A549 (cell line): Measurements from ENCODE around the gene CKS2. TPM values are rescaled to one million over a fixed set of nuclear protein-coding genes. Genes with fewer than 3 reads are reported as not detected.

Experiments
- ATAC-seq, 2 experiments: fragments of 200-7000 bp in 1 of 2; fragments of >200 bp in 1 of 2; cut with Nextera tagmentation in 1 of 2; cut with Tn5 transposase in 1 of 2; 3 replicates each; pipeline versions ENCODE4 v1.8.0 to v1.9.1; 2018 to 2020; ENCODE audit warnings: mild to moderate bottlenecking in 1 of 2, moderate library complexity in 1 of 2
- CTCF ChIA-PET: fragments of 300-600 bp; sonication (Branson Sonifier 250); formaldehyde crosslinking; extraction: SDS; loops from one replicate; lab custom pipeline; 2021; ENCODE audit warnings: antibody characterized with exemption, inconsistent platforms; lab: Yijun Ruan, JAX
- POLR2A ChIA-PET: fragments of 350-600 bp; formaldehyde crosslinking; extraction: SDS; loops from one replicate; lab custom pipeline; 2021; ENCODE audit warnings: antibody characterized with exemption, inconsistent platforms; lab: Yijun Ruan, JAX
- DNase-seq, 2 experiments: peaks; one replicate each; pipeline versions ENCODE4 v3.0.0 to v3.0.0-alpha.2; 2011 to 2016; ENCODE audit warnings: low read depth in 1 of 2, low spot score in 1 of 2
- FAIRE-seq: peaks from 2 replicates; lab custom pipeline; 2011; peaks lifted over from hg19 to GRCh38; lab: Jason Lieb, UNC
- H3K27ac ChIP-seq, 2 experiments: fragments of >200 bp; sonication (Bioruptor Twin); formaldehyde crosslinking; 3 replicates each; pipeline ENCODE4 v1.5.1; 2016 to 2017
- H3K4me1 ChIP-seq: fragments of >200 bp; sonication (Bioruptor Twin); formaldehyde crosslinking; 3 replicates; pipeline ENCODE4 v1.6.1; 2016
- H3K4me2 ChIP-seq: fragments of >200 bp; sonication (Bioruptor Twin); formaldehyde crosslinking; 3 replicates; pipeline ENCODE4 v1.6.1; 2016
- H3K4me3 ChIP-seq: fragments of >200 bp; sonication (Bioruptor Twin); formaldehyde crosslinking; 3 replicates; pipeline ENCODE4 v1.5.1; 2016
- H3K9me3 ChIP-seq: fragments of >200 bp; sonication (Bioruptor Twin); formaldehyde crosslinking; 3 replicates; pipeline ENCODE4 v1.6.1; 2016
- CBX2 ChIP-seq: fragments of 200-600 bp; sonication (generic); IDR thresholded peaks from 2 replicates; pipeline ENCODE4 v1.6.1; 2016; ENCODE audit warnings: low read depth, mild to moderate bottlenecking, borderline replicate concordance
- CEBPB ChIP-seq, 2 experiments: fragments of >200 bp in 1 of 2; sonication (Bioruptor Twin) in 1 of 2; formaldehyde crosslinking in 1 of 2; IDR thresholded peaks; 2 replicates each; pipeline ENCODE4 v1.6.1; 2012 to 2016
- CHD2 ChIP-seq: fragments of 150-350 bp; IDR thresholded peaks from 2 replicates; pipeline ENCODE4 v1.6.1; 2014; ENCODE audit warnings: low read length; ENCODE audit not compliant: partially characterized antibody
- CHD4 ChIP-seq: fragments of 200-600 bp; sonication (generic); IDR thresholded peaks from 2 replicates; pipeline ENCODE4 v1.6.1; 2016; ENCODE audit warnings: antibody characterized with exemption, mild to moderate bottlenecking, borderline replicate concordance
- EHMT2 ChIP-seq: fragments of 200-600 bp; sonication (generic); IDR thresholded peaks from 2 replicates; pipeline ENCODE4 v1.6.1; 2016; ENCODE audit warnings: antibody characterized with exemption, low read depth, mild to moderate bottlenecking, moderate library complexity
- ESRRA ChIP-seq: fragments of 150-350 bp; IDR thresholded peaks from 2 replicates; pipeline ENCODE4 v1.6.1; 2014; ENCODE audit warnings: mild to moderate bottlenecking, low read length, borderline replicate concordance
- FOSB ChIP-seq: fragments of 250-450 bp; sonication (Bioruptor Pico); IDR thresholded peaks from 2 replicates; pipeline ENCODE4 v1.5.0; 2020; ENCODE audit warnings: mild to moderate bottlenecking, moderate library complexity
- FOXS1 ChIP-seq: fragments of 250-450 bp; sonication (Bioruptor Pico); IDR thresholded peaks from 2 replicates; pipeline ENCODE4 v1.5.0; 2020; ENCODE audit warnings: mild to moderate bottlenecking, moderate library complexity
- HOXA7 ChIP-seq: fragments of 250-450 bp; sonication (Bioruptor Pico); IDR thresholded peaks from 2 replicates; pipeline ENCODE4 v1.5.0; 2020; ENCODE audit warnings: mild to moderate bottlenecking, moderate library complexity
- HOXB13 ChIP-seq: fragments of 250-450 bp; sonication (Bioruptor Pico); IDR thresholded peaks from 2 replicates; pipeline ENCODE4 v1.5.0; 2020; ENCODE audit warnings: low read depth, mild to moderate bottlenecking, moderate library complexity
- JUN ChIP-seq, 2 experiments: fragments of >200 bp; sonication (Bioruptor Twin); formaldehyde crosslinking; IDR thresholded peaks; 2 replicates in 1 of 2; 3 replicates in 1 of 2; pipeline ENCODE4 v1.6.1; 2016 to 2017
- MAFK ChIP-seq: fragments of 450-650 bp; IDR thresholded peaks from 2 replicates; pipeline ENCODE4 v1.6.1; 2014; ENCODE audit not compliant: partially characterized antibody
- PHF8 ChIP-seq: fragments of 200-600 bp; sonication (generic); IDR thresholded peaks from 2 replicates; pipeline ENCODE4 v1.6.1; 2016; ENCODE audit warnings: low read depth, mild to moderate bottlenecking, antibody characterized with exemption, moderate library complexity, borderline replicate concordance
- POLR2A ChIP-seq: IDR thresholded peaks from 2 replicates; pipeline ENCODE4 v1.6.1; 2012; ENCODE audit warnings: mild to moderate bottlenecking, low read length
- POLR2AphosphoS2 ChIP-seq: conservative IDR thresholded peaks from 2 replicates; pipeline ENCODE4 v1.6.1; 2012; ENCODE audit warnings: low read length, improper control_type of control experiment, inconsistent platforms
- RARB ChIP-seq: fragments of 250-450 bp; sonication (Bioruptor Pico); IDR thresholded peaks from 2 replicates; pipeline ENCODE4 v1.8.0; 2021; ENCODE audit warnings: mild to moderate bottlenecking, moderate library complexity
- TFCP2L1 ChIP-seq: fragments of 250-450 bp; sonication (Bioruptor Pico); IDR thresholded peaks from 2 replicates; pipeline ENCODE4 v1.5.0; 2021; ENCODE audit warnings: mild to moderate bottlenecking
- TP53 ChIP-seq: fragments of 250-450 bp; sonication (Bioruptor Pico); IDR thresholded peaks from 2 replicates; pipeline ENCODE4 v1.5.0; 2021; ENCODE audit warnings: mild to moderate bottlenecking, moderate library complexity
- ZSCAN20 ChIP-seq: fragments of 250-450 bp; sonication (Bioruptor Pico); IDR thresholded peaks from 2 replicates; pipeline ENCODE4 v1.8.0; 2022; ENCODE audit warnings: mild to moderate bottlenecking, moderate library complexity
- WGBS: methylation state at CpG from one replicate; pipeline ENCODE4 v1.1.6; 2017; ENCODE audit errors: missing lambda C conversion rate; 5-methylcytosine and 5-hydroxymethylcytosine counted together
- polyA plus RNA-seq, 4 experiments: library from polyadenylated mRNA; depleted of rRNA in 3 of 4; stranded (reverse); fragments of >200 nt; fragmentation: RNase III in 1 of 4; extraction: RNeasy Plus Mini Kit Qiagen cat#74134 plus additional on column Dnase treatment in 1 of 4; gene quantifications; 2 replicates in 3 of 4; 3 replicates in 1 of 4; pipeline ENCODE4 v1.2.3, GENCODE V29; 2011 to 2017
- TF ChIP-seq, protein P1 (sequence below): fragments of 150-350 bp; IDR thresholded peaks from 2 replicates; pipeline ENCODE4 v1.6.1; 2014; ENCODE audit warnings: low read depth, mild to moderate bottlenecking, low read length
- TF ChIP-seq, protein P2 (sequence below): IDR thresholded peaks from 2 replicates; pipeline ENCODE4 v1.6.1; 2012; ENCODE audit warnings: low read depth, borderline replicate concordance
- TF ChIP-seq, protein P3 (sequence below): fragments of >200 bp; sonication (Bioruptor Twin); formaldehyde crosslinking; IDR thresholded peaks from 3 replicates; pipeline ENCODE4 v1.6.1; 2016
- TF ChIP-seq, protein P4 (sequence below): fragments of 450-650 bp; IDR thresholded peaks from 2 replicates; pipeline ENCODE4 v1.6.1; 2014; ENCODE audit warnings: antibody characterized with exemption
- TF ChIP-seq, protein P5 (sequence below): IDR thresholded peaks from 2 replicates; pipeline ENCODE4 v1.6.1; 2012
- TF ChIP-seq, protein P6 (sequence below): fragments of >200 bp; sonication (Bioruptor Twin); formaldehyde crosslinking; IDR thresholded peaks from 3 replicates; pipeline ENCODE4 v1.5.1; 2016

The CKS2 gene
- polyA plus RNA-seq, 2 of the 4 experiments (the other 2 are of a cell fraction) = 515 to 576 TPM

DNA sequence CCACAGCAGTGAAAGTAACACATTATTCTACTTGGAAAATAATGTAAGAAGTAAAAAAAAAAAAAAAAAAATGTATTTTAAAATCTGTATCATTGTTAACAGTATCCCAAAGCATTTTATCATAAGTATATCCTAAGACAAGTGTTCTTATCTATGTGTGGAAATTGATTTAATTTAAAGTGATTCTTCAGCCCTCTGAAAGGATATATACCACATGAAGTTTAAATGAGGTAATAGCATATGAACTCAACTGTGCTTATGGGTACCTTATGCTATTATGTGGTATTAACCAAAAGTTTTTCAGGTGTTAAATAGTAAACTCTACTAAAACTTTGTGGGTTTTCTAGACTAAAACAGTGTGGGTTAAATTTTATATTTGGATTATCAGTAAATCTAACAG is 4.5 kb downstream of the CKS2 start (continued):
- TF ChIP-seq, protein P1, sequence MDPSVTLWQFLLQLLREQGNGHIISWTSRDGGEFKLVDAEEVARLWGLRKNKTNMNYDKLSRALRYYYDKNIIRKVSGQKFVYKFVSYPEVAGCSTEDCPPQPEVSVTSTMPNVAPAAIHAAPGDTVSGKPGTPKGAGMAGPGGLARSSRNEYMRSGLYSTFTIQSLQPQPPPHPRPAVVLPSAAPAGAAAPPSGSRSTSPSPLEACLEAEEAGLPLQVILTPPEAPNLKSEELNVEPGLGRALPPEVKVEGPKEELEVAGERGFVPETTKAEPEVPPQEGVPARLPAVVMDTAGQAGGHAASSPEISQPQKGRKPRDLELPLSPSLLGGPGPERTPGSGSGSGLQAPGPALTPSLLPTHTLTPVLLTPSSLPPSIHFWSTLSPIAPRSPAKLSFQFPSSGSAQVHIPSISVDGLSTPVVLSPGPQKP = no peak

DNA sequence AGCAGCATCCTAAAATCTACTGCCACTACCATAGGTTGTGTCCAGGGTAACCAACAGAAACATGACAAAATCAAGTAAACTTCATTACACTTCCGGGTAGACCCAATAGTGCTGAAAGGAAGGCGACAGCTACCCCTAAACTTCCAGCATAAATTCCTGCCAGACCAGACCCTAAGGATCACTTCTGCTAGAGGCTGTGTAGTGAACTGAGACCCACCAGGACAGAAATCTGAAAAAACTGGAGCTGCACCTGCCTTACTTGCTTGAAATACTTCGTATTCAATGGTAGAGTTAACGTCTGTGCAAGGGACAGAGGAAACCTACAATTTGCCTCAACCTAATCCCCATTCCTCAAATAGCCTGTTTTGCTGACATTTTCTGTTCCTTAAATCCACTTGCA is 6.3 kb downstream of the CKS2 start:
- ChIA-PET CTCF (no interaction called here), POLR2A (no interaction called here)
- WGBS = 82% methylated on average over 4 of the region's 4 CpGs
- Histone ChIP-seq H3K9me3 (no peaks in the 10 kb centered on the region), H3K4me3 (peak overlapping the region; percentile 55; the same call in 2 of the 3 replicates)
- DNase-seq = no peak
- peak; percentile 84; the same call in 1 of the 2 replicates for TF ChIP-seq POLR2AphosphoS2
- peak; percentile 43; the same call in 1 of the 2 replicates for TF ChIP-seq FOSB (CRISPR knock-in tag)
- peak; percentile 75 for TF ChIP-seq TFCP2L1 (CRISPR knock-in tag)
- TF ChIP-seq, protein P2, sequence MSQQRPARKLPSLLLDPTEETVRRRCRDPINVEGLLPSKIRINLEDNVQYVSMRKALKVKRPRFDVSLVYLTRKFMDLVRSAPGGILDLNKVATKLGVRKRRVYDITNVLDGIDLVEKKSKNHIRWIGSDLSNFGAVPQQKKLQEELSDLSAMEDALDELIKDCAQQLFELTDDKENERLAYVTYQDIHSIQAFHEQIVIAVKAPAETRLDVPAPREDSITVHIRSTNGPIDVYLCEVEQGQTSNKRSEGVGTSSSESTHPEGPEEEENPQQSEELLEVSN = no peak
- peak; percentile 86 for TF ChIP-seq TP53 (CRISPR knock-in tag)
- peak; percentile 72; the same call in 1 of the 2 replicates for TF ChIP-seq HOXA7 (CRISPR knock-in tag)
- no peak for TF ChIP-seq CEBPB (IDR thresholded peaks at IDR 0.05)
- TF ChIP-seq, all 56 proteins: peak for 5
- ATAC-seq = no peak
- H3K4me1 ChIP-seq = peaks cover 56% of the 10 kb centered on the region
- H3K4me2 ChIP-seq = peak overlapping the region; percentile 96
- H3K27ac ChIP-seq = peak overlapping the region; percentile 96 to 98
- FAIRE-seq = no peak

DNA sequence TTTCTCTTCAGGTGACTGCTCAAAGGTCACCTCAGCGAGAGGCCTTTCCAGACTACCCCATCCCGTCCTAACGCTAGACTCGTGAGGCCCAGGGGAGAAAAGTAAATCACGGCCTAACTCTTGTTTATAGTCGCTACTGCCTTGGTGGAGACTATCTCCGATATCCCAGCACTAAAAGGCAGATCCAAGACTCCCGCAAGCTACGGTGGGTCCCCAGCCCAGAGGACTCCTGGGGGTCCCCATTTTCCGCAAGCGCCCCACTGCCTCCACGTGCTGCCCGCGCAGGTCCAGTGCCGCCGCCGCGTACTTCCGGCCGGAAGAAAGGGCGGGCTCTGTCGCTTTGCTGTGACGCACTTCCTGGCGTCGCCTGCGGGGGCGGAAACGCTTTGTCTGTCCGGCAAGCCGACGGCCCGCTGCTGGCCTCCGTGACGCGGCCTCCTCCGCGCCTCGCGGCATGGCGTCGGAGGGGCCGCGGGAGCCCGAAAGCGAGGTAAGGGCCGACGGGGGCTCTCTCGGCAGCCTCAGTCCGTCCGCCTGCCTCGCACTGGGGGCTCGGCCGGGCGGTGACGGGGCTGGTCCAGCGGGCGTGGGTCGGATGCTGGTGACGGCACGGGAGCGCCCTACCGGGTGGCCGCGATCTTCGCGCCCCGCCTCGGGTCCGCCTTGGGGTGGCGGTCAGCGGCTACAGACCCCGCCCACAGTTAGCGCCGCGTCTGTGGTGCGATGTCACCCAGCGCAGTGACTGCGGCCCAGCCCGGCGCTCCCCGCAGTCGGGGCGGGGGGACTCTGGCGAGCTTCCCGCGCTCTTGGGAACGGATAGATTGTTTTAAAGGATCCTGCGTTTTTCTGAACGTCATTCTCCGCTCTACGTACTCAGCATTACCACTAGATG is 7.4 kb downstream of the CKS2 start, which contains the start of gene SECISBP2:
SECISBP2 (plus strand) TSS at position 378 of the 892 bp plus-strand sequence; CDS start at position 455, 77 bp downstream.
- DNase-seq (peak; percentile 77 to 96), FAIRE-seq (no peak), ATAC-seq (peak; percentile 94 to 95)
- Histone ChIP-seq H3K4me3 (peak within 1 kb of the TSS; percentile 55), H3K27ac (peak within 1 kb of the TSS; percentile 96 to 98), H3K9me3 (no peaks in the 10 kb centered on the region), H3K4me2 (peak within 1 kb of the TSS; percentile 96), H3K4me1 (peaks cover 56% of the 10 kb centered on the region)
- 1% methylated on average over 19 of the region's 91 CpGs for WGBS
- ChIA-PET CTCF (interaction anchor here (0.6 to 1.5 kb wide), 10 partner anchors 9 to 235 kb away, joined by 3 to 10 read pairs (median 4); no protein-coding TSS in a partner anchor), POLR2A (interaction anchor here (1.0 to 1.4 kb wide), 4 partner anchors 8 to 231 kb away, joined by 3 to 8 read pairs (median 7); partner anchors contain the start of gene CKS2)
- TF ChIP-seq ZSCAN20 (CRISPR knock-in tag) (peak; percentile 70; the same call in 1 of the 2 replicates), HOXB13 (CRISPR knock-in tag) (peak; percentile 98), ESRRA (no peak), FOXS1 (peak; percentile 63; the same call in 1 of the 2 replicates), CHD2 (no peak), PHF8 (peak; percentile 91), CBX2 (no peak), EHMT2 (no peak), JUN (IDR thresholded peaks at IDR 0.05) (peak; percentile 96 to 99), RARB (peak; percentile 92), CHD4 (no peak), MAFK (peak; percentile 9), POLR2A (peak; percentile 74)
- TF ChIP-seq, protein P3, sequence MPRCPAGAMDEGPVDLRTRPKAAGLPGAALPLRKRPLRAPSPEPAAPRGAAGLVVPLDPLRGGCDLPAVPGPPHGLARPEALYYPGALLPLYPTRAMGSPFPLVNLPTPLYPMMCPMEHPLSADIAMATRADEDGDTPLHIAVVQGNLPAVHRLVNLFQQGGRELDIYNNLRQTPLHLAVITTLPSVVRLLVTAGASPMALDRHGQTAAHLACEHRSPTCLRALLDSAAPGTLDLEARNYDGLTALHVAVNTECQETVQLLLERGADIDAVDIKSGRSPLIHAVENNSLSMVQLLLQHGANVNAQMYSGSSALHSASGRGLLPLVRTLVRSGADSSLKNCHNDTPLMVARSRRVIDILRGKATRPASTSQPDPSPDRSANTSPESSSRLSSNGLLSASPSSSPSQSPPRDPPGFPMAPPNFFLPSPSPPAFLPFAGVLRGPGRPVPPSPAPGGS = peak; percentile 97
- TF ChIP-seq, protein P2 = peak; percentile 96
- TF ChIP-seq, protein P4, sequence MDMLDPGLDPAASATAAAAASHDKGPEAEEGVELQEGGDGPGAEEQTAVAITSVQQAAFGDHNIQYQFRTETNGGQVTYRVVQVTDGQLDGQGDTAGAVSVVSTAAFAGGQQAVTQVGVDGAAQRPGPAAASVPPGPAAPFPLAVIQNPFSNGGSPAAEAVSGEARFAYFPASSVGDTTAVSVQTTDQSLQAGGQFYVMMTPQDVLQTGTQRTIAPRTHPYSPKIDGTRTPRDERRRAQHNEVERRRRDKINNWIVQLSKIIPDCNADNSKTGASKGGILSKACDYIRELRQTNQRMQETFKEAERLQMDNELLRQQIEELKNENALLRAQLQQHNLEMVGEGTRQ = peak; percentile 76
- TF ChIP-seq, protein P5, sequence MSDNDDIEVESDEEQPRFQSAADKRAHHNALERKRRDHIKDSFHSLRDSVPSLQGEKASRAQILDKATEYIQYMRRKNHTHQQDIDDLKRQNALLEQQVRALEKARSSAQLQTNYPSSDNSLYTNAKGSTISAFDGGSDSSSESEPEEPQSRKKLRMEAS = peak; percentile 100
- TF ChIP-seq, protein P6, sequence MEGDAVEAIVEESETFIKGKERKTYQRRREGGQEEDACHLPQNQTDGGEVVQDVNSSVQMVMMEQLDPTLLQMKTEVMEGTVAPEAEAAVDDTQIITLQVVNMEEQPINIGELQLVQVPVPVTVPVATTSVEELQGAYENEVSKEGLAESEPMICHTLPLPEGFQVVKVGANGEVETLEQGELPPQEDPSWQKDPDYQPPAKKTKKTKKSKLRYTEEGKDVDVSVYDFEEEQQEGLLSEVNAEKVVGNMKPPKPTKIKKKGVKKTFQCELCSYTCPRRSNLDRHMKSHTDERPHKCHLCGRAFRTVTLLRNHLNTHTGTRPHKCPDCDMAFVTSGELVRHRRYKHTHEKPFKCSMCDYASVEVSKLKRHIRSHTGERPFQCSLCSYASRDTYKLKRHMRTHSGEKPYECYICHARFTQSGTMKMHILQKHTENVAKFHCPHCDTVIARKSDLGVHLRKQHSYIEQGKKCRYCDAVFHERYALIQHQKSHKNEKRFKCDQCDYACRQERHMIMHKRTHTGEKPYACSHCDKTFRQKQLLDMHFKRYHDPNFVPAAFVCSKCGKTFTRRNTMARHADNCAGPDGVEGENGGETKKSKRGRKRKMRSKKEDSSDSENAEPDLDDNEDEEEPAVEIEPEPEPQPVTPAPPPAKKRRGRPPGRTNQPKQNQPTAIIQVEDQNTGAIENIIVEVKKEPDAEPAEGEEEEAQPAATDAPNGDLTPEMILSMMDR = peak; percentile 80; the same call in 2 of the 3 replicates
